GM23338 (cell line): ENCODE results near the gene ARMC5.

ENCODE experiments used
- CREB1 ChIP-seq: fragments of 250-450 bp; sonication (Bioruptor Pico); IDR thresholded peaks from 2 replicates; pipeline ENCODE4 v1.5.0; 2020; ENCODE audit warnings: low read depth, mild to moderate bottlenecking, moderate library complexity
- EZH2 ChIP-seq: fragments of 200-600 bp; sonication (generic); IDR thresholded peaks from one replicate; pipeline ENCODE4 v1.8.0; 2017; ENCODE audit warnings: antibody characterized with exemption, mild to moderate bottlenecking, low read depth; ENCODE audit not compliant: unreplicated experiment
- EZH2phosphoT487 ChIP-seq: fragments of 200-600 bp; sonication (generic); IDR thresholded peaks from one replicate; pipeline ENCODE4 v1.8.1; 2018; ENCODE audit warnings: antibody characterized with exemption; ENCODE audit not compliant: unreplicated experiment
- JUNB ChIP-seq: IDR thresholded peaks from one replicate; pipeline ENCODE4 v1.6.1; 2016; ENCODE audit warnings: antibody characterized with exemption; ENCODE audit not compliant: unreplicated experiment
- NANOG ChIP-seq: IDR thresholded peaks from 2 replicates; pipeline ENCODE4 v1.6.1; 2016; ENCODE audit warnings: antibody characterized with exemption, borderline replicate concordance
- POLR2AphosphoS5 ChIP-seq: IDR thresholded peaks from 2 replicates; pipeline ENCODE4 v1.6.1; 2016; ENCODE audit warnings: antibody characterized with exemption, low read depth
- STAT1 ChIP-seq: IDR thresholded peaks from one replicate; pipeline ENCODE4 v1.6.1; 2016; ENCODE audit warnings: antibody characterized with exemption; ENCODE audit not compliant: unreplicated experiment
- ZNF114 ChIP-seq: fragments of 250-450 bp; sonication (Bioruptor Pico); IDR thresholded peaks from 2 replicates; pipeline ENCODE4 v1.5.0; 2020; ENCODE audit warnings: mild to moderate bottlenecking, moderate library complexity
- ZNF331 ChIP-seq: fragments of 250-450 bp; sonication (Bioruptor Pico); IDR thresholded peaks from 2 replicates; pipeline ENCODE4 v1.5.0; 2020; ENCODE audit warnings: low read depth, mild to moderate bottlenecking, moderate library complexity
- TF ChIP-seq, protein P1 (sequence below), 2 experiments: fragments of 200-600 bp in 1 of 2; sonication (generic) in 1 of 2; conservative IDR thresholded peaks; 2 replicates each; pipeline versions ENCODE4 v1.5.1 to v1.6.1; 2016 to 2017; ENCODE audit warnings: antibody characterized with exemption in 2 of 2, low read depth in 2 of 2, mild to moderate bottlenecking in 2 of 2, moderate library complexity in 1 of 2
- TF ChIP-seq, protein P2 (sequence below): IDR thresholded peaks from one replicate; pipeline ENCODE4 v1.6.1; 2018; ENCODE audit warnings: antibody characterized with exemption; ENCODE audit not compliant: unreplicated experiment
- TF ChIP-seq, protein P3 (sequence below): IDR thresholded peaks from 2 replicates; pipeline ENCODE4 v1.6.1; 2016; ENCODE audit warnings: antibody characterized with exemption
- TF ChIP-seq, protein P4 (sequence below): fragments of 250-450 bp; sonication (Bioruptor Pico); IDR thresholded peaks from 2 replicates; pipeline ENCODE4 v1.5.0; 2020; ENCODE audit warnings: mild to moderate bottlenecking, moderate library complexity

DNA sequence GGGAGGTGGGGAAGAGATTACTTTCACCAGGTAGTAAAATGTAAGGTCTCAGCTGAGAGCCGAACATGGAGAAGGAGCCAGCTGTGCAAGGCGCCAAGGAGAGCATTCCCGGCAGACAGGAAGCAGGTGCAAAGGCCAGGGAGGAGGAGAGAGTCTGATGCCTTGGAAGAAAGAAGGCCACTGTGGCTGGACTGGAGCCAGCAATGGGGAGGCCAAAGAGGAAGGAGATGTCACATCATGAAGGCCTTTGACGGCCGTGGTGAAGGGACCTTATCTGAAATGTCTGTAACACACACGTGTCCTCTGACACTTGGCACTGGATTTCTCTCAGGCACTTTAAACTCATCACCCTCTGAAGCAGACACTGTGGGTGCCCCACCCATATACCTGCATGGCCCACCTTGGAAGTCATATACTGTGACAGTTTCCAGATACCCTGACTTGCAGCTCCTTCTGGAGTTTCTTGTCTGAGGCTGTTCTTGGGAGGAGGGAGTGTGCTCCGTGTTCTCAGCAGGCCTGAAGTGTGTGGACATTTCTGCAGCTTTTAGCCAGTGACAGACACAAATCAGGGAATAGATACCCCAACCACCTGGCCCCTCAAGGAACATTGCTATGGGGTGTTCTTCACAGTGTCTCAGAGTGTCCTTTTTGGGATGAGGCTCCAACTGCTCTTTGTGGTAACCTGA lies 21.7 kb downstream of the ARMC5 start:
- TF ChIP-seq, protein P1, sequence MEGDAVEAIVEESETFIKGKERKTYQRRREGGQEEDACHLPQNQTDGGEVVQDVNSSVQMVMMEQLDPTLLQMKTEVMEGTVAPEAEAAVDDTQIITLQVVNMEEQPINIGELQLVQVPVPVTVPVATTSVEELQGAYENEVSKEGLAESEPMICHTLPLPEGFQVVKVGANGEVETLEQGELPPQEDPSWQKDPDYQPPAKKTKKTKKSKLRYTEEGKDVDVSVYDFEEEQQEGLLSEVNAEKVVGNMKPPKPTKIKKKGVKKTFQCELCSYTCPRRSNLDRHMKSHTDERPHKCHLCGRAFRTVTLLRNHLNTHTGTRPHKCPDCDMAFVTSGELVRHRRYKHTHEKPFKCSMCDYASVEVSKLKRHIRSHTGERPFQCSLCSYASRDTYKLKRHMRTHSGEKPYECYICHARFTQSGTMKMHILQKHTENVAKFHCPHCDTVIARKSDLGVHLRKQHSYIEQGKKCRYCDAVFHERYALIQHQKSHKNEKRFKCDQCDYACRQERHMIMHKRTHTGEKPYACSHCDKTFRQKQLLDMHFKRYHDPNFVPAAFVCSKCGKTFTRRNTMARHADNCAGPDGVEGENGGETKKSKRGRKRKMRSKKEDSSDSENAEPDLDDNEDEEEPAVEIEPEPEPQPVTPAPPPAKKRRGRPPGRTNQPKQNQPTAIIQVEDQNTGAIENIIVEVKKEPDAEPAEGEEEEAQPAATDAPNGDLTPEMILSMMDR (conservative IDR thresholded peaks at IDR 0.05; ENCODE audit: low read depth in 2 of 2), result no peak
- TF ChIP-seq CREB1 (CRISPR knock-in tag) (no peak), POLR2AphosphoS5 (no peak), EZH2 (no peak), STAT1 (no peak), EZH2phosphoT487 (no peak), NANOG (no peak), ZNF114 (CRISPR knock-in tag) (no peak), JUNB (no peak), ZNF331 (CRISPR knock-in tag) (no peak)
- TF ChIP-seq, protein P2, sequence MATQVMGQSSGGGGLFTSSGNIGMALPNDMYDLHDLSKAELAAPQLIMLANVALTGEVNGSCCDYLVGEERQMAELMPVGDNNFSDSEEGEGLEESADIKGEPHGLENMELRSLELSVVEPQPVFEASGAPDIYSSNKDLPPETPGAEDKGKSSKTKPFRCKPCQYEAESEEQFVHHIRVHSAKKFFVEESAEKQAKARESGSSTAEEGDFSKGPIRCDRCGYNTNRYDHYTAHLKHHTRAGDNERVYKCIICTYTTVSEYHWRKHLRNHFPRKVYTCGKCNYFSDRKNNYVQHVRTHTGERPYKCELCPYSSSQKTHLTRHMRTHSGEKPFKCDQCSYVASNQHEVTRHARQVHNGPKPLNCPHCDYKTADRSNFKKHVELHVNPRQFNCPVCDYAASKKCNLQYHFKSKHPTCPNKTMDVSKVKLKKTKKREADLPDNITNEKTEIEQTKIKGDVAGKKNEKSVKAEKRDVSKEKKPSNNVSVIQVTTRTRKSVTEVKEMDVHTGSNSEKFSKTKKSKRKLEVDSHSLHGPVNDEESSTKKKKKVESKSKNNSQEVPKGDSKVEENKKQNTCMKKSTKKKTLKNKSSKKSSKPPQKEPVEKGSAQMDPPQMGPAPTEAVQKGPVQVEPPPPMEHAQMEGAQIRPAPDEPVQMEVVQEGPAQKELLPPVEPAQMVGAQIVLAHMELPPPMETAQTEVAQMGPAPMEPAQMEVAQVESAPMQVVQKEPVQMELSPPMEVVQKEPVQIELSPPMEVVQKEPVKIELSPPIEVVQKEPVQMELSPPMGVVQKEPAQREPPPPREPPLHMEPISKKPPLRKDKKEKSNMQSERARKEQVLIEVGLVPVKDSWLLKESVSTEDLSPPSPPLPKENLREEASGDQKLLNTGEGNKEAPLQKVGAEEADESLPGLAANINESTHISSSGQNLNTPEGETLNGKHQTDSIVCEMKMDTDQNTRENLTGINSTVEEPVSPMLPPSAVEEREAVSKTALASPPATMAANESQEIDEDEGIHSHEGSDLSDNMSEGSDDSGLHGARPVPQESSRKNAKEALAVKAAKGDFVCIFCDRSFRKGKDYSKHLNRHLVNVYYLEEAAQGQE, result no peak
- TF ChIP-seq, protein P3, sequence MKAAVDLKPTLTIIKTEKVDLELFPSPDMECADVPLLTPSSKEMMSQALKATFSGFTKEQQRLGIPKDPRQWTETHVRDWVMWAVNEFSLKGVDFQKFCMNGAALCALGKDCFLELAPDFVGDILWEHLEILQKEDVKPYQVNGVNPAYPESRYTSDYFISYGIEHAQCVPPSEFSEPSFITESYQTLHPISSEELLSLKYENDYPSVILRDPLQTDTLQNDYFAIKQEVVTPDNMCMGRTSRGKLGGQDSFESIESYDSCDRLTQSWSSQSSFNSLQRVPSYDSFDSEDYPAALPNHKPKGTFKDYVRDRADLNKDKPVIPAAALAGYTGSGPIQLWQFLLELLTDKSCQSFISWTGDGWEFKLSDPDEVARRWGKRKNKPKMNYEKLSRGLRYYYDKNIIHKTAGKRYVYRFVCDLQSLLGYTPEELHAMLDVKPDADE, result no peak
- TF ChIP-seq, protein P4, sequence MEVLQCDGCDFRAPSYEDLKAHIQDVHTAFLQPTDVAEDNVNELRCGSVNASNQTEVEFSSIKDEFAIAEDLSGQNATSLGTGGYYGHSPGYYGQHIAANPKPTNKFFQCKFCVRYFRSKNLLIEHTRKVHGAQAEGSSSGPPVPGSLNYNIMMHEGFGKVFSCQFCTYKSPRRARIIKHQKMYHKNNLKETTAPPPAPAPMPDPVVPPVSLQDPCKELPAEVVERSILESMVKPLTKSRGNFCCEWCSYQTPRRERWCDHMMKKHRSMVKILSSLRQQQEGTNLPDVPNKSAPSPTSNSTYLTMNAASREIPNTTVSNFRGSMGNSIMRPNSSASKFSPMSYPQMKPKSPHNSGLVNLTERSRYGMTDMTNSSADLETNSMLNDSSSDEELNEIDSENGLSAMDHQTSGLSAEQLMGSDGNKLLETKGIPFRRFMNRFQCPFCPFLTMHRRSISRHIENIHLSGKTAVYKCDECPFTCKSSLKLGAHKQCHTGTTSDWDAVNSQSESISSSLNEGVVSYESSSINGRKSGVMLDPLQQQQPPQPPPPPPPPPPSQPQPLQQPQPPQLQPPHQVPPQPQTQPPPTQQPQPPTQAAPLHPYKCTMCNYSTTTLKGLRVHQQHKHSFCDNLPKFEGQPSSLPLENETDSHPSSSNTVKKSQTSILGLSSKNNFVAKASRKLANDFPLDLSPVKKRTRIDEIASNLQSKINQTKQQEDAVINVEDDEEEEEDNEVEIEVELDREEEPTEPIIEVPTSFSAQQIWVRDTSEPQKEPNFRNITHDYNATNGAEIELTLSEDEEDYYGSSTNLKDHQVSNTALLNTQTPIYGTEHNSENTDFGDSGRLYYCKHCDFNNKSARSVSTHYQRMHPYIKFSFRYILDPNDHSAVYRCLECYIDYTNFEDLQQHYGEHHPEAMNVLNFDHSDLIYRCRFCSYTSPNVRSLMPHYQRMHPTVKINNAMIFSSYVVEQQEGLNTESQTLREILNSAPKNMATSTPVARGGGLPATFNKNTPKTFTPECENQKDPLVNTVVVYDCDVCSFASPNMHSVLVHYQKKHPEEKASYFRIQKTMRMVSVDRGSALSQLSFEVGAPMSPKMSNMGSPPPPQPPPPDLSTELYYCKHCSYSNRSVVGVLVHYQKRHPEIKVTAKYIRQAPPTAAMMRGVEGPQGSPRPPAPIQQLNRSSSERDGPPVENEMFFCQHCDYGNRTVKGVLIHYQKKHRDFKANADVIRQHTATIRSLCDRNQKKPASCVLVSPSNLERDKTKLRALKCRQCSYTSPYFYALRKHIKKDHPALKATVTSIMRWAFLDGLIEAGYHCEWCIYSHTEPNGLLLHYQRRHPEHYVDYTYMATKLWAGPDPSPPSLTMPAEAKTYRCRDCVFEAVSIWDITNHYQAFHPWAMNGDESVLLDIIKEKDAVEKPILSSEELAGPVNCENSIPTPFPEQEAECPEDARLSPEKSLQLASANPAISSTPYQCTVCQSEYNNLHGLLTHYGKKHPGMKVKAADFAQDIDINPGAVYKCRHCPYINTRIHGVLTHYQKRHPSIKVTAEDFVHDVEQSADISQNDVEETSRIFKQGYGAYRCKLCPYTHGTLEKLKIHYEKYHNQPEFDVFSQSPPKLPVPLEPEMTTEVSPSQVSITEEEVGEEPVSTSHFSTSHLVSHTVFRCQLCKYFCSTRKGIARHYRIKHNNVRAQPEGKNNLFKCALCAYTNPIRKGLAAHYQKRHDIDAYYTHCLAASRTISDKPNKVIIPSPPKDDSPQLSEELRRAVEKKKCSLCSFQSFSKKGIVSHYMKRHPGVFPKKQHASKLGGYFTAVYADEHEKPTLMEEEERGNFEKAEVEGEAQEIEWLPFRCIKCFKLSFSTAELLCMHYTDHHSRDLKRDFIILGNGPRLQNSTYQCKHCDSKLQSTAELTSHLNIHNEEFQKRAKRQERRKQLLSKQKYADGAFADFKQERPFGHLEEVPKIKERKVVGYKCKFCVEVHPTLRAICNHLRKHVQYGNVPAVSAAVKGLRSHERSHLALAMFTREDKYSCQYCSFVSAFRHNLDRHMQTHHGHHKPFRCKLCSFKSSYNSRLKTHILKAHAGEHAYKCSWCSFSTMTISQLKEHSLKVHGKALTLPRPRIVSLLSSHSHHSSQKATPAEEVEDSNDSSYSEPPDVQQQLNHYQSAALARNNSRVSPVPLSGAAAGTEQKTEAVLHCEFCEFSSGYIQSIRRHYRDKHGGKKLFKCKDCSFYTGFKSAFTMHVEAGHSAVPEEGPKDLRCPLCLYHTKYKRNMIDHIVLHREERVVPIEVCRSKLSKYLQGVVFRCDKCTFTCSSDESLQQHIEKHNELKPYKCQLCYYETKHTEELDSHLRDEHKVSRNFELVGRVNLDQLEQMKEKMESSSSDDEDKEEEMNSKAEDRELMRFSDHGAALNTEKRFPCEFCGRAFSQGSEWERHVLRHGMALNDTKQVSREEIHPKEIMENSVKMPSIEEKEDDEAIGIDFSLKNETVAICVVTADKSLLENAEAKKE, result no peak
